Epithelial cell of proximal tubule (primary cell): ENCODE data around the gene OR8B12. TPM values are rescaled to one million over a fixed set of nuclear protein-coding genes. Genes with fewer than 3 reads are reported as not detected.

Source experiments
- DNase-seq: peaks from one replicate; pipeline ENCODE4 v3.0.0-alpha.2; 2011; ENCODE audit warnings: low read depth
- H3K4me3 ChIP-seq: 2 replicates; pipeline ENCODE4 v1.5.1; 2011; ENCODE audit warnings: low read depth, mild to moderate bottlenecking, low read length
- CTCF ChIP-seq: conservative IDR thresholded peaks from 2 replicates; pipeline ENCODE4 v1.5.1; 2012; ENCODE audit warnings: low read depth, mild to moderate bottlenecking, low read length
- total RNA-seq: library from RNA; depleted of rRNA; stranded (reverse); fragments of >200 nt; gene quantifications from 2 replicates; pipeline ENCODE4 v1.2.3, GENCODE V29; 2015

Gene OR8B12
- total RNA-seq, 1 donor from 2014 or later = not detected

- no peak for DNase-seq
- TF ChIP-seq CTCF = no peak
- H3K4me3 ChIP-seq = no peak overlapping the region
These were observed 39.1 kb upstream of the OR8B12 start for GRCh38 chr11:124582565-124582964.

GRCh38 chr11:124581817-124582216 is 38.4 kb upstream of the OR8B12 start:
- H3K4me3 ChIP-seq = no peak overlapping the region
- TF ChIP-seq CTCF = no peak
- DNase-seq = no peak

- TF ChIP-seq CTCF = no peak
- H3K4me3 ChIP-seq = no peak overlapping the region
- DNase-seq = no peak
These were observed 35.3 kb upstream of the OR8B12 start for GRCh38 chr11:124578761-124579160.

- no peak for TF ChIP-seq CTCF
- no peak overlapping the region for H3K4me3 ChIP-seq
- no peak for DNase-seq
These were observed 34.4 kb upstream of the OR8B12 start for GRCh38 chr11:124577716-124578427.

DNA sequence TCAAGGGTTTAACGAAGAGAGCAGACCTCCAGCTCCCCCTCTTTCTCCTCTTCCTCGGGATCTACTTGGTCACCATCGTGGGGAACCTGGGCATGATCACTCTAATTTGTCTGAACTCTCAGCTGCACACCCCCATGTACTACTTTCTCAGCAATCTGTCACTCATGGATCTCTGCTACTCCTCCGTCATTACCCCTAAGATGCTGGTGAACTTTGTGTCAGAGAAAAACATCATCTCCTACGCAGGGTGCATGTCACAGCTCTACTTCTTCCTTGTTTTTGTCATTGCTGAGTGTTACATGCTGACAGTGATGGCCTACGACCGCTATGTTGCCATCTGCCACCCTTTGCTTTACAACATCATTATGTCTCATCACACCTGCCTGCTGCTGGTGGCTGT is 26.7 kb upstream of the OR8B12 start:
- no peak for TF ChIP-seq CTCF
- DNase-seq = no peak
- H3K4me3 ChIP-seq = no peak overlapping the region

DNA sequence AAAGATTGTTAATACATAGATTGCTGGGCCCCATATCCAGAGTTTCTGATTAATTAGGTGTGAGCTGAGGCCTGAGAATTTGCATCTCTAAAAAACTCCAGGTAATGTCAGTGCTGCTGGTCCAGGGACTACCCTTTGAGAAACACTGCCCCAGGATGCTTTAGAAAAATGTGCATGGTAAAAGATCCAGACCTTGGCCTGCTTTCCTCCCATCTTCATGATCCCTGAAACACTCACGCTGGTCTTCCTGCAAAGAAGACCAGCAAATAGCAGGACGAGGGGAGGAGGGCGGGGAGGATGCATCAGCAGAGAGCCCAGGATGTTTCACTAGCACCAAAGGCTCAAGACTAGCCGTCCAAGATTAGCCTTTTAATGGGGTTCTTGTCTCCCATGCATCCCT is 26.2 kb upstream of the OR8B12 start, which contains the start of gene OR8A1:
TSS of gene OR8A1 (plus strand) at position 301 of the 400 bp plus-strand sequence. CDS start 123 bp downstream, outside the sequence.
- no peak for DNase-seq
- TF ChIP-seq CTCF = no peak
- H3K4me3 ChIP-seq = no peak within 1 kb of the TSS

DNA sequence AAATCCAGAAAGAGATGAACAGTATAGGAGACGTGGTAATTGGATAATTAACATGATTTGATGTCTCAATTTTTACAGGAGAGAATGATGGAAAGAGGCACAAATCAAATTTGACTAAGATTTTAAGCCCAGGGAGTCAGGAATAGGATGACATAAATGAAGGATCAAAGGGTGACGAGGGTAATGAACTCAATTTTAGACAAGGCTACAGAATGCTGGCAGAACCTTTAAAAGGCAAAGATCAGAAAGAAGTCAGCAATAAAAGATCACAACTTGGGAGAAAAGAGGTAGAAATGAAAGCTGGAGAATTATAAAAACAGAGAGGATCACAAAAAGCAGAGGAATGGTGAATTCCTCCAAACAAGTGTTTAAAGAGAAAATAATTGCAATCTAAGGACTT is 13.4 kb upstream of the OR8B12 start:
- no peak for DNase-seq
- H3K4me3 ChIP-seq = no peak overlapping the region
- TF ChIP-seq CTCF = no peak
